ENCODE data around the gene SAA4.
"Not testable (repeated sequence)": the region's sequence is repeated elsewhere in the genome, so short reads cannot be mapped to it uniquely, and the experiment has no call there.

Gene SAA4

GRCh38 chr11:18246379-18247190, 10.0 kb upstream of the SAA4 start:
- DNase-seq = peak; percentile 54 to 66 (median 60)

GRCh38 chr11:18245396-18245795, 8.8 kb upstream of the SAA4 start:
- DNase-seq = no peak

DNA sequence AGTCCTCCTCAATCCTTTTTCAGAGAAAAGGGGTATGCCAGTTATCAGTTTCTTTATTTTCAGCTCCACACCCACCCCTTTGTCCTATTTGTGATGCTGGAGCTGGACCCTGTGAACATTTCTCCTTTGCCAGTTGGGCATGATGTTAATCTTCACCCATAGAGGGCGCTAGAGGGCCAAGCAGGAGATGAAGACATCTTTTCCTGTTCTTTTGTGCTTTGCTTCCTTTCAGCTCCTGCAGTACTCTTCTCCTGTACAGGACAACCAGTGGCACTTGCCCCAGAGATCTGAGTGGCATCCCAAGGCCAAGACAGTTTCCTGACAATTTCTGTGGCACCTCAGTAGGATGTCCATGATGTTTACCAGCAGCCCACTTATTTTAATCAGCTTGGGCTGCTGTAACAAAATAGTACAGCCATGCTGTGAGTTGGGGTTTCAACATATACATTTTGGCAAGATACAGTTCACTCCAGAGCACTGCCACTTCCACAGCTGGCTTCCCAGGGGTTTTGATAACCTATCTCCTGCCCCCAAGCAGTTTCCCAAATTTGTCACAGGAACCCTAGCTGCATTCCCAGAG, 7.3 kb upstream of the SAA4 start:
- DNase-seq = peak; percentile 84 to 90 (median 89)

GRCh38 chr11:18239655-18240054, 3.1 kb upstream of the SAA4 start:
- DNase-seq = no peak

- no peak for DNase-seq
Measured at GRCh38 chr11:18235394-18236334, 938 bp downstream of the SAA4 start.

GRCh38 chr11:18233912-18234311, 2.7 kb downstream of the SAA4 start:
- DNase-seq = no peak

DNA sequence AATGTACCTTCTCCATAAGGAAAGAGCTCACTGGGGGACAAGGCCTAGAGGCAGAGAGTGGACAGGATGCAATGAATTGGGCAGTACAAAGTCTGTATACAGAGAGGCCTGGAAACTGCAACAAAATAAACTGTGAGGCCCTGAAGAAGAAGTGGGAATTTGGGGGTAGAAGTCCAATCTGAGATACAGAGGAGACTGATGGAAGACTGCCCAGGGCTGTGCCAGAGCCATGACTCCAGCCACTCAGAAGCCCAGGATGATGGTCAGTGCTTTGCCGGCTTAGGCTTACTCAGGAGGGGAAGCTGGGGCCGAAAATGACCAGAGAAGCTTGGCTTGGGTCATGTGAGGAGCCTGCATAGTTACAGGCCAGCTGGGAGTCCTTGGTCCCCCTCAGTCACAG, 5.7 kb downstream of the SAA4 start:
- DNase-seq = no peak

DNA sequence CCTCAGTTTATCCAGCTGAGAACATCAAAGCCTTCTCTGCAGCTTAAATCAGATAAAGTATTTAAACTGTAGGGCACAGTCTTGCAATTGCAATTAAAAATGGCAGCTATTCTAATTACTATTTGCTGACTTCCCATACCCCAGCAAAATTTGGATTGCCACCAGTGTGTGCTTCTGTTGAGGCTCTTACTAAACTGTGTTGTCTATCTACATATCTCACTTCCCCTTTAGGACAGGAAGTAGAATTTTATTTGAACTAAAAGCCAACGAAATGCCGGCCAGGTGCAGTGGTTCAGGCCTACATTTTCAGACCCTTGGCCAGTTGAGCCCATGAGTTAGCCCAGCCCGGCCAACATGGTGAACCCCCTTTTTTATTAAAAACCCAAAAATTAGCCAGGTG, 7.1 kb downstream of the SAA4 start:
- no peak for DNase-seq

DNA sequence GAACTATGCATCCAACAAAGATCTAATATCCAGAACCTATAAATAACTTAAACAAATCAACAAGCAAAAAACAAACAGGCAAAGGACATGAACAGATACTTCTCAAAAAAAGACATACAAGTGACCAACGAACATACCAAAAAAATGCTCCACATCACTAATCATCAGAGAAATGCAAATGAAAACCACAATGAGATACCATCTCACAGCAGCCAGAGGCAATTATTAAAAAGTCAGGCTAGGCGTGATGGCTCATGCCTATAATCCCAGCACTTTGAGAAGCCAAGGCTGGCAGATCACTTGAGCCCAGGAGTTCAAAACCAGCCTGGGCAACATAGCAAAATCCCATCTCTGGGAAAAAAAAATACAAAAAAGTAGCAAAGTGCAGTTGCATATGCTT, 10.7 kb downstream of the SAA4 start:
- no peak for DNase-seq

- no peak for DNase-seq
Measured at GRCh38 chr11:18223591-18224387, 12.8 kb downstream of the SAA4 start.

GRCh38 chr11:18222814-18223421, 13.7 kb downstream of the SAA4 start:
- DNase-seq = no peak

DNA sequence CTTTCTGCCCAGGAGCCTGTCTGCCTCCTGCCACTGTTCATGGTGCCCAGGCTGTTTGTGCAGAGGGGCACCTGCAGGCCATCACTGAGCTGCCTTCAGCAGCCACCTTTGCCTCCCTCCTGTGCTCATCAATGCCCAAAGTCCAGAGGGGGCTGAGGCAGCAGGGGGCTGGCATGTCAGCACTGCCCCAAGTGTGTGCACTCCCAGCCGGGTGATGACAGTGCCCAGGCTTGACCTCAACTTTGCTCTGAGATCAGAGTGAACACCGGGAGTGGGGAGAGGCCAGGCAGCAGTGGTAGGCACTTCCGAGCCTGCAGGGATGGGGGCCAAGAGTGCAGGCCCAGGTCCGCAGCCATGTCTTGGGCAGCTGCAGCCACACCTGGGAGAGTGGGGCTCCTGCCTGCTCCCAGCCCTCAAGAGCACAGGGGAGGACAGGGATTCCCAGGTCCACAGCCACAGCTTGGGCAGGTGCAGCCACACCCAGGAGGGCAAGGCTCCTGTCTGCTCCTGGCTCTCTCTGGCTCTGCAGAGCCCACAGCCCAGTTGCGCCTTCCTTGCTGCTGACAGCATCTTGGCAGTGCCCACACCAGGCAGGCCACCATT, 15.2 kb downstream of the SAA4 start:
- DNase-seq = no peak

- DNase-seq = no peak
Measured at GRCh38 chr11:18209058-18209457, 27.5 kb downstream of the SAA4 start.

- DNase-seq = no peak
Measured at GRCh38 chr11:18204771-18205170, 31.8 kb downstream of the SAA4 start.

GRCh38 chr11:18204220-18204619, 32.4 kb downstream of the SAA4 start:
- DNase-seq = no peak

DNA sequence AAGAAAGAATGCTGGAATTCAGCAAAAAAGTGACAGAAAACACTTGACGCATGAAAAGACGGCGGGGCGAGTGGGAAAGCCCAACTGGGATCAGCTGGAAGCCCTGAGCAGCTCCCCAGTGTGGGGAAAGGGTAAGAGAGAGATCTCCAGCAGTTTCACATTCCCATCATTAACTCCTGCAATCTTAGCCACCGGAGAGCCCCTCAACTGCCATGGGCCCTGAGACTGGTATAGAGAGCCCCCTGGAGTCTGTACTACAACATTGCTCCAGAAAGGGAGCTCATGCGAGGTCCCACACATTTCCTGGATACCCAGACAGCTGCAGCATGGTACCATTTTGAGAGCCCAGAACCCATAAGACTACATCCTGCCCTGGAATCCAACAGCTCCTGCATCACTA, 32.9 kb downstream of the SAA4 start:
- DNase-seq = peak; percentile 31 to 38 (median 32)

GRCh38 chr11:18197738-18198137, 38.9 kb downstream of the SAA4 start:
- not testable (repeated sequence) for DNase-seq

DNA sequence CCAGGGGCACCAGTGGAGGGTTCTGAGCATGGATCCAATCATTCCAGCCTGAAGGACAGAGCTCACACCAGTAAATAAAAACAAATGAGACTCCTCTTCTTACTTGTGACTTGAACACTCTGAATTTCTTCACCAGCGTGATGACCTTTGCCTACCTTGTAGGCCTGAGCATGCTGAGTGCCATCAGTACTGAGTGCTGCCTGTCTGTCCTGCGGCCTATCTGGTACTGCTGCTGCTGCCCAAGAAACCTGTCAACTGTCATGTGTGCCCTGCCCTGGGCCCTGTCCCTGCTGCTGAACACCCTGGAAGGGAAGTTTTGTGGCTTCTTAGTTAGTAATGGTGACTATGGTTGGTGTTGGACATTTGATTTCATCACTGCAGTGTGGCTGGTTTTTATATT, 40.1 kb downstream of the SAA4 start:
- no peak for DNase-seq

DNA sequence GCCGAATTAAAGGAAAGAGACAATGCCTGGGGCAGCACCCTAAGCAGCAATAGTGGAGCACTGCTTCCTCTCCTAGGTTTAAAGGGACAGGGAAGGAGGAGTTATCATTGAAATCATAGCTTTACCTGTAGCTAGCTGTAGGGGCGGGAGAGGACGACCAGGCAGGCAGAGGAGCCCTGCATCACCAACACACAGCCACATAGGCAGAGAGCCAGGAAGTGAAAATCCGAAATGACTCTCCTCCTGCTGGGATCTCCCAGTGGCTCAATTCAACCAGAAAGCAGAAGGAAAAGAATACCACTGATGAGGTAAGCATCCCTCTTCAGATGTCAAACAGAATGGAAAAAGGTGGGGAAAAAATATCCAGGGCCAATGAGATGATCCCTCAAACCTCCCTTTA, 43.6 kb downstream of the SAA4 start:
- DNase-seq = peak; percentile 48 to 64 (median 55)

- peak; percentile 33 to 49 (median 44) for DNase-seq
Measured at GRCh38 chr11:18191376-18191775, 45.2 kb downstream of the SAA4 start.

DNA sequence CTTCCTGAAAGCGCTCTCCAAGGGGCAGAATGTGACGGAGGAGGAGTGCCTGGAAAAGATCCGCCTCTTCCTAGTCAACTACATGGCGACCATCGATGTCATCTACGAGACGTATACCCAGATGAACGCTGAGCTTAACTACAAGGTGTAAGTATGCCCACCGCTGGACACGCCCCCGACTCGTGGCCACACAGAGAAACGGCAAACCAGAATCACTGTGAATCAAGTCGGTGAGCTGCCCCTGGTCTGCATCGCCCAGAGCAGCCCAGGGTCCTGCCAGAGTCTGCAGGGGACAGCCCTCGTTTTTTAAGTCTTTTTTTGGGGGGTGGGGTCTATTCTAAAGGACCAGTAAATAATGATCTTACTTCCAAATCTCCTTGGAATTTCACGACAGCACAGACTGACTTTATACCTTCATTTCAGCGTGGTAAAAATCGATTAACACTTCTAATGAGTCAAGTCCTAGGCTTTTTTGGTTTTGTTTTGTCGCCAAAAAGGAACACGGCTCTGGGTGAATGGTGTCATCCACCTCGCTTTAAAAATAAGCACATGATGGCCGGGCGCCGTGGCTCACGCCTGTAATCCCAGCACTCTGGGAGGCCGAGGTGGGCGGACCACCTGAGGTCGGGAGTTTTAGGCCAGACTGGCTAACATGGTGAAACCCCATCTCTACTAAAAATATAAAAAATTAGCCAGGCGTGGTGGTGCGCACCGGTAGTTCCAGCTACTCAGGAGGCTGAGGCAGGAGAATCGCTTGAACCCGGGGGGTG, 46.9 kb downstream of the SAA4 start:
- not testable (repeated sequence) for DNase-seq

Measured in suppressor macrophage treated with lipopolysaccharide for 1 hour (primary cell).